PC-3 (cell line): Measurements from ENCODE around the gene GUCY2F. TPM values are rescaled to one million over a fixed set of nuclear protein-coding genes. Genes with fewer than 3 reads are reported as not detected.

Source experiments
- ATAC-seq: fragments of 200-7000 bp; cut with Tn5 transposase; 2 replicates; pipeline ENCODE4 v1.9.1; 2020; ENCODE audit warnings: mild to moderate bottlenecking, moderate library complexity
- BruUV-seq: library from RNA; stranded (reverse); fragments of 400-500 nt; replicated peaks from 2 replicates; lab custom pipeline; 2021; lab: Mats Ljungman, UMichigan
- CTCF ChIA-PET: fragments of 300-600 bp; sonication (Branson Sonifier 250); formaldehyde crosslinking; loops from one replicate; lab custom pipeline; 2022; ENCODE audit warnings: antibody characterized with exemption; lab: Charles Lee
- POLR2A ChIA-PET: fragments of 300-600 bp; sonication (Branson Sonifier 250); formaldehyde crosslinking; loops from one replicate; lab custom pipeline; 2022; ENCODE audit warnings: antibody characterized with exemption; ENCODE audit not compliant: unreplicated experiment; lab: Charles Lee
- DNase-seq: peaks from one replicate; pipeline ENCODE4 v3.0.0-alpha.2; 2015
- H2AFZ ChIP-seq: fragments of 300-600 bp; sonication (generic); 2 replicates; pipeline ENCODE4 v1.6.0; 2016; ENCODE audit warnings: antibody characterized with exemption, low read length
- H3F3A ChIP-seq: fragments of 300-600 bp; sonication (generic); one replicate; pipeline ENCODE4 v1.6.0; 2017; ENCODE audit warnings: antibody characterized with exemption, low read length, control low read depth, mild to moderate bottlenecking; ENCODE audit not compliant: unreplicated experiment
- H3K27ac ChIP-seq: fragments of 300-600 bp; sonication (generic); 2 replicates; pipeline ENCODE4 v1.5.1; 2016; ENCODE audit warnings: mild to moderate bottlenecking, low read length
- H3K27me3 ChIP-seq: fragments of 300-600 bp; sonication (generic); 2 replicates; pipeline ENCODE4 v1.6.1; 2016; ENCODE audit warnings: low read length, mixed read lengths
- H3K36me3 ChIP-seq: fragments of 300-600 bp; sonication (generic); 2 replicates; pipeline ENCODE4 v1.6.1; 2016; ENCODE audit warnings: low read depth, mixed run types, low read length, mixed read lengths
- H3K4me1 ChIP-seq: fragments of 300-600 bp; sonication (generic); 2 replicates; pipeline ENCODE4 v1.5.1; 2016; ENCODE audit warnings: low read length; ENCODE audit not compliant: insufficient read depth
- H3K4me2 ChIP-seq: fragments of 300-600 bp; sonication (generic); 2 replicates; pipeline ENCODE4 v1.6.0; 2016; ENCODE audit warnings: low read length
- H3K4me3 ChIP-seq: fragments of 300-600 bp; sonication (generic); 2 replicates; pipeline ENCODE4 v1.5.1; 2016; ENCODE audit warnings: mild to moderate bottlenecking, low read length, mixed read lengths
- H3K79me2 ChIP-seq: fragments of 300-600 bp; sonication (generic); 2 replicates; pipeline ENCODE4 v1.6.1; 2017; ENCODE audit warnings: low read length, mixed read lengths
- H3K9ac ChIP-seq: fragments of 300-600 bp; sonication (generic); 2 replicates; pipeline ENCODE4 v1.6.0; 2016; ENCODE audit warnings: mild to moderate bottlenecking, low read length
- H3K9me2 ChIP-seq: fragments of 300-600 bp; sonication (generic); replicated peaks from 2 replicates; pipeline ENCODE4 v1.6.1; 2016; ENCODE audit warnings: mixed run types, low read length, mixed read lengths
- H3K9me3 ChIP-seq: fragments of 300-600 bp; sonication (generic); 2 replicates; pipeline ENCODE4 v1.6.1; 2016; ENCODE audit warnings: low read length, mixed read lengths
- H4K20me1 ChIP-seq: fragments of 300-600 bp; sonication (generic); 2 replicates; pipeline ENCODE4 v1.6.1; 2016; ENCODE audit warnings: low read length, mixed read lengths
- EZH2 ChIP-seq: fragments of 300-600 bp; sonication (generic); IDR thresholded peaks from one replicate; pipeline ENCODE4 v1.6.1; 2017; ENCODE audit warnings: antibody characterized with exemption, mild to moderate bottlenecking, low read length; ENCODE audit not compliant: unreplicated experiment
- EZH2phosphoT487 ChIP-seq: fragments of 300-600 bp; sonication (generic); IDR thresholded peaks from 2 replicates; pipeline ENCODE4 v1.6.1; 2018; ENCODE audit warnings: mild to moderate bottlenecking, antibody characterized with exemption, low read length, borderline replicate concordance
- intact Hi-C: fragments of 100-400 bp; cut with micrococcal nuclease; formaldehyde crosslinking; loops from 2 replicates; pipeline ENCODE4 v1.9.0; 2023
- total RNA-seq: library from RNA; depleted of rRNA; stranded (reverse); fragments of >200 nt; gene quantifications from 2 replicates; pipeline ENCODE4 v1.2.3, GENCODE V29; 2014
- TF ChIP-seq, protein P1 (sequence below): fragments of 300-600 bp; sonication (generic); conservative IDR thresholded peaks from 2 replicates; pipeline ENCODE4 v1.5.1; 2017; ENCODE audit warnings: antibody characterized with exemption, low read depth, mild to moderate bottlenecking, low read length

GUCY2F gene
- total RNA-seq, 1 experiment from 2014 or later, result not detected

GRCh38 chrX:109403922-109404321 is 78.0 kb downstream of the GUCY2F start:
- DNase-seq, result no peak
- H3K4me1 ChIP-seq, result no peaks in the 10 kb centered on the region
- ChIA-PET POLR2A (no interaction called here), CTCF (no interaction called here)
- no peaks in the 10 kb centered on the region for H3K9me2 ChIP-seq
- H3K27ac ChIP-seq, result no peak overlapping the region
- H3K4me2 ChIP-seq, result no peak overlapping the region
- no peaks in the 10 kb centered on the region for H3K27me3 ChIP-seq
- H3K9ac ChIP-seq, result no peak overlapping the region
- no peaks in the 10 kb centered on the region for H3K36me3 ChIP-seq
- H3K4me3 ChIP-seq, result no peak overlapping the region
- ATAC-seq, result no peak
- no peak for TF ChIP-seq EZH2phosphoT487
- no peak for TF ChIP-seq EZH2
- TF ChIP-seq, protein P1, sequence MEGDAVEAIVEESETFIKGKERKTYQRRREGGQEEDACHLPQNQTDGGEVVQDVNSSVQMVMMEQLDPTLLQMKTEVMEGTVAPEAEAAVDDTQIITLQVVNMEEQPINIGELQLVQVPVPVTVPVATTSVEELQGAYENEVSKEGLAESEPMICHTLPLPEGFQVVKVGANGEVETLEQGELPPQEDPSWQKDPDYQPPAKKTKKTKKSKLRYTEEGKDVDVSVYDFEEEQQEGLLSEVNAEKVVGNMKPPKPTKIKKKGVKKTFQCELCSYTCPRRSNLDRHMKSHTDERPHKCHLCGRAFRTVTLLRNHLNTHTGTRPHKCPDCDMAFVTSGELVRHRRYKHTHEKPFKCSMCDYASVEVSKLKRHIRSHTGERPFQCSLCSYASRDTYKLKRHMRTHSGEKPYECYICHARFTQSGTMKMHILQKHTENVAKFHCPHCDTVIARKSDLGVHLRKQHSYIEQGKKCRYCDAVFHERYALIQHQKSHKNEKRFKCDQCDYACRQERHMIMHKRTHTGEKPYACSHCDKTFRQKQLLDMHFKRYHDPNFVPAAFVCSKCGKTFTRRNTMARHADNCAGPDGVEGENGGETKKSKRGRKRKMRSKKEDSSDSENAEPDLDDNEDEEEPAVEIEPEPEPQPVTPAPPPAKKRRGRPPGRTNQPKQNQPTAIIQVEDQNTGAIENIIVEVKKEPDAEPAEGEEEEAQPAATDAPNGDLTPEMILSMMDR, result no peak
- H3F3A ChIP-seq, result no peaks in the 10 kb centered on the region
- BruUV-seq, result no TSS peak
- no peaks in the 10 kb centered on the region for H4K20me1 ChIP-seq
- no peak overlapping the region for H2AFZ ChIP-seq
- intact Hi-C loops, result no loop called here
- no peaks in the 10 kb centered on the region for H3K9me3 ChIP-seq
- no peaks in the 10 kb centered on the region for H3K79me2 ChIP-seq

DNA sequence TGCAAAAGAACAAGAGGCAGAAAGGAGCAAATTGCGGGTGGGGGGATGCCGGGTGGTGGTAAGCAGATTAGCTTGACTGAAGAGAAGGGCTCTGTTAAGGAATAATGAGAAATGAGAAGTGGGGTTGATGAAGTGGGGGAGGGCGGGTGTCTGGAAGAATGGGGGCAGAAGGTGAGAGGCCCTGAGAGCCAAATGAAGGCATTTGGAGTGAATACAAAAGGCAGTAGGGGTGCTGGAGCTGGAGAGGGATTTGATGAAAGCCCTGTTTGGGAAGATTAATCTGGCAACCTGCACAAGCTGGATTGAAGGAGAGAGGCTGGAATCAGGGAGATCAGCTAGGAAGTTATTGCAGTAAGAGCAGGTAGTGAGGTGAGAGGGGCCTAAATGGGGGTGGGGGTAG is 82.1 kb downstream of the GUCY2F start:
- intact Hi-C loops, result no loop called here
- Histone ChIP-seq H3K27ac (no peak overlapping the region), H3K9ac (no peak overlapping the region), H3K9me3 (no peaks in the 10 kb centered on the region), H3K9me2 (no peaks in the 10 kb centered on the region), H3K4me2 (no peak overlapping the region), H3K4me1 (no peaks in the 10 kb centered on the region), H3K36me3 (no peaks in the 10 kb centered on the region), H3K79me2 (no peaks in the 10 kb centered on the region), H3F3A (no peaks in the 10 kb centered on the region), H4K20me1 (no peaks in the 10 kb centered on the region), H3K27me3 (no peaks in the 10 kb centered on the region), H2AFZ (no peak overlapping the region), H3K4me3 (no peak overlapping the region)
- BruUV-seq, result no TSS peak
- DNase-seq, result no peak
- POLR2A ChIA-PET, result no interaction called here
- TF ChIP-seq, protein P1, result no peak
- TF ChIP-seq EZH2phosphoT487, result no peak
- no peak for TF ChIP-seq EZH2
- CTCF ChIA-PET, result no interaction called here
- ATAC-seq, result no peak

DNA sequence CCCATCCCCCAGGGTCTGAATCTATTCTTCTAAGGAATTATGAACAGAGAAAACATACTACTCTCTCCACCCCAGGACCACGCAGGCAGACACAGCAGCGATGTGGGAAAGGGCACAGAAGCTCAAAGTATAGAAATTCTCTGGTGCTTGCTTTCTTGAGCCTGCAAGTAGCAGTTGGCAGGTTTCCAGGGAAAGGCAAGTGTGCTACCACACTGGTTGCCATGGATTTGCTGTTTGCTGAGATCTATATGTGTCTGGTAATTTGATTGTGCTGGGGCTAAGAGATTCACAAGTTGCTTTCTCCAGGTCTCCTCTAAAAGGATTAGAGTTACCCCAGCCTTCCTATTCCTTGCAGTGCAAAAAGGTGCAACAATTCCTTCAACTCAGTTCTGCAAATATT is 83.1 kb downstream of the GUCY2F start:
- no peaks in the 10 kb centered on the region for H3K27me3 ChIP-seq
- H3K4me2 ChIP-seq, result no peak overlapping the region
- no peaks in the 10 kb centered on the region for H4K20me1 ChIP-seq
- ChIA-PET CTCF (no interaction called here), POLR2A (no interaction called here)
- TF ChIP-seq, protein P1, result no peak
- TF ChIP-seq EZH2phosphoT487, result no peak
- TF ChIP-seq EZH2, result no peak
- H3K27ac ChIP-seq, result no peak overlapping the region
- no TSS peak for BruUV-seq
- DNase-seq (no peak), ATAC-seq (no peak)
- no peak overlapping the region for H3K9ac ChIP-seq
- H3K79me2 ChIP-seq, result no peaks in the 10 kb centered on the region
- no peak overlapping the region for H3K4me3 ChIP-seq
- no peak overlapping the region for H2AFZ ChIP-seq
- no peaks in the 10 kb centered on the region for H3K9me3 ChIP-seq
- no peaks in the 10 kb centered on the region for H3K36me3 ChIP-seq
- H3F3A ChIP-seq, result no peaks in the 10 kb centered on the region
- intact Hi-C loops, result no loop called here
- no peaks in the 10 kb centered on the region for H3K9me2 ChIP-seq
- no peaks in the 10 kb centered on the region for H3K4me1 ChIP-seq
